ENCODE measurements around the gene SINHCAF.

DNA sequence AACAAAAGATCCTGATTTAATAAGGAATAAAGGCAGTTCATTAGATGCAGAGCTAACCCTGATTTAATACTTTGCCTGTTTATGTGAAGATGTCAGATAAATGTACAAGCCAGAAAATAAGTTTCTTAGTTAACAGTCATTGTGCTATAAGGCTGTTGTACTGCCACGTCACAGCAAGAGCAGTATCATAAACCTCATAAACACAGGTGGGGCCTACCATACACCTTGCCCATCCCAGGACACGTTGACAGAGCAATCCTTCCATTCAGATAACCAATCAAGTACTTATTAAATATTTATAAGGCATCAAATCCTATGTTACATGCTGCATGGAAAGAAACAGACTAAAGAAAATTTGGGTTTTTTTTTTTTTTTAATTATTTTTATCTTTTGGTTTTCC lies 36.5 kb downstream of the SINHCAF start:
- no peak for TF ChIP-seq EZH2phosphoT487 (IDR thresholded peaks at IDR 0.05; ENCODE audit: low read length)
- TF ChIP-seq CTCF (IDR thresholded peaks at IDR 0.05; ENCODE audit: low read length): no peak
